Stomach (tissue), 9 donors: Measurements from ENCODE around the gene CD164L2. TPM values are rescaled to one million over a fixed set of nuclear protein-coding genes. Genes with fewer than 3 reads are reported as not detected.

ENCODE experiments used
- DNase-seq, 2 donors: peaks; one replicate each; pipeline versions ENCODE4 v3.0.0 to v3.0.0-alpha.2; 2013 to 2019
- H3K27ac ChIP-seq, 5 donors: fragments of 200-600 bp in 4 of 5; sonication (generic) in 4 of 5; one replicate each; pipeline ENCODE4 v1.5.1; 2013 to 2019; ENCODE audit warnings: mild to moderate bottlenecking in 1 of 5, moderate library complexity in 1 of 5
- H3K27me3 ChIP-seq, 3 donors: fragments of 200-600 bp; sonication (generic); one replicate each; pipeline ENCODE4 v1.5.1; 2017 to 2019; ENCODE audit warnings: mixed run types in 1 of 3
- H3K36me3 ChIP-seq, 4 donors: fragments of 200-600 bp; sonication (generic); 1 replicate in 3 of 4; 2 replicates in 1 of 4; pipeline ENCODE4 v1.5.1; 2016 to 2019
- H3K4me1 ChIP-seq, 4 donors: fragments of 200-600 bp; sonication (generic); one replicate each; pipeline ENCODE4 v1.5.1; 2016 to 2019
- H3K4me3 ChIP-seq, 4 donors: fragments of 200-600 bp; sonication (generic) in 3 of 4; one replicate each; pipeline ENCODE4 v1.5.1; 2016 to 2019; ENCODE audit warnings: mild to moderate bottlenecking in 1 of 4
- H3K9me3 ChIP-seq, 4 donors: fragments of 200-600 bp; sonication (generic); one replicate each; pipeline ENCODE4 v1.5.1; 2016 to 2019
- CTCF ChIP-seq, 7 experiments: fragments of 450-650 bp in 4 of 7; fragments of 200-600 bp in 3 of 7; sonication (generic) in 3 of 7; IDR thresholded peaks; one replicate each; pipeline ENCODE4 v1.5.1; 2016 to 2019; ENCODE audit warnings: antibody characterized with exemption in 7 of 7, control low read depth in 2 of 7, mild to moderate bottlenecking in 1 of 7
- EP300 ChIP-seq: sonication (generic); formaldehyde crosslinking; IDR thresholded peaks from one replicate; pipeline ENCODE4 v1.6.1; 2017; ENCODE audit warnings: antibody characterized with exemption
- POLR2A ChIP-seq, 4 donors: fragments of 450-650 bp; IDR thresholded peaks; one replicate each; pipeline ENCODE4 v1.6.1; 2016; ENCODE audit warnings: antibody characterized with exemption in 4 of 4, control low read depth in 2 of 4, mild to moderate bottlenecking in 1 of 4, moderate library complexity in 1 of 4
- POLR2AphosphoS5 ChIP-seq, 3 donors: sonication (generic); formaldehyde crosslinking; IDR thresholded peaks; one replicate each; pipeline ENCODE4 v1.6.1; 2016; ENCODE audit warnings: antibody characterized with exemption in 3 of 3
- WGBS, 5 donors: extraction: QIAGEN DNeasy Blood & Tissue Kit in 3 of 5; methylation state at CpG; one replicate each; pipeline versions ENCODE4 v1.1.5 to v1.1.7; 2013 to 2018; 5-methylcytosine and 5-hydroxymethylcytosine counted together
- intact Hi-C: fragments of 100-400 bp; cut with DNase I; formaldehyde crosslinking; loops from one replicate; pipeline ENCODE4 v1.15.1; 2023; ENCODE audit warnings: low total_unique reads
- polyA plus RNA-seq, 3 donors: library from polyadenylated mRNA; stranded (reverse); fragments of 200-250 nt; gene quantifications; one replicate each; pipeline ENCODE4 v1.2.3, GENCODE V29; 2013
- total RNA-seq, 5 donors: library from RNA; depleted of rRNA; stranded (reverse); fragments of >200 nt; gene quantifications; one replicate each; pipeline versions ENCODE4 v1.1.0 to v1.2.3, GENCODE V29; 2014 to 2016
- donor health status: healthy with polysubstance abuse.
- donor health status: Bipolar disorder and iron deficiency.
- donor health status: healthy.

The CD164L2 gene
- total and polyA plus RNA-seq, 8 donors, result 1.5 to 8.7 TPM; not detected in 6

GRCh38 chr1:27403931-27404330 lies 20.8 kb upstream of the CD164L2 start:
- no peak for DNase-seq
- no peak overlapping the region for H3K4me3 ChIP-seq
- intact Hi-C loops, result no loop called here
- TF ChIP-seq POLR2AphosphoS5 (IDR thresholded peaks at IDR 0.05) (no peak), POLR2A (IDR thresholded peaks at IDR 0.05) (no peak), EP300 (no peak), CTCF (IDR thresholded peaks at IDR 0.05) (no peak)
- no peaks in the 10 kb centered on the region for H3K9me3 ChIP-seq
- peaks cover 33 to 88% (median 61%) of the 10 kb centered on the region in 4 donors for H3K4me1 ChIP-seq
- peaks cover 30 to 46% (median 38%) of the 10 kb centered on the region in 4 donors for H3K36me3 ChIP-seq
- H3K27me3 ChIP-seq, result no peaks in the 10 kb centered on the region
- peak overlapping the region; percentile 9 to 83 (median 76) for H3K27ac ChIP-seq

- Histone ChIP-seq H3K4me1 (peaks cover 33 to 92% (median 61%) of the 10 kb centered on the region in 4 donors), H3K27ac (peak overlapping the region; percentile 63 to 83 (median 76)), H3K9me3 (no peaks in the 10 kb centered on the region), H3K4me3 (peak overlapping the region in 1 of 4 donors; percentile 4), H3K36me3 (peaks cover 22 to 39% (median 30%) of the 10 kb centered on the region in 4 donors), H3K27me3 (no peaks in the 10 kb centered on the region)
- WGBS, 5 donors, result 42 to 73% (median 55%) methylated on average over 15 to 24 of the region's 24 CpGs
- TF ChIP-seq POLR2AphosphoS5 (IDR thresholded peaks at IDR 0.05) (no peak), POLR2A (IDR thresholded peaks at IDR 0.05) (no peak), EP300 (no peak), CTCF (IDR thresholded peaks at IDR 0.05) (no peak)
- intact Hi-C loops, result no loop called here
- DNase-seq, result peak in 1 of 2 donors; percentile 86
Observed at GRCh38 chr1:27403065-27403726, 20.1 kb upstream of the CD164L2 start.

GRCh38 chr1:27402349-27402754 lies 19.2 kb upstream of the CD164L2 start:
- no peak overlapping the region for H3K4me3 ChIP-seq
- H3K27me3 ChIP-seq, result no peaks in the 10 kb centered on the region
- H3K36me3 ChIP-seq, result peaks cover 14 to 30% (median 22%) of the 10 kb centered on the region in 4 donors
- intact Hi-C loops, result no loop called here
- TF ChIP-seq CTCF (IDR thresholded peaks at IDR 0.05), result peak in 5 of 7 experiments; percentile 48 to 78 (median 51)
- TF ChIP-seq POLR2A (IDR thresholded peaks at IDR 0.05), result no peak
- peak in 1 of 3 donors; percentile 77 for TF ChIP-seq POLR2AphosphoS5 (IDR thresholded peaks at IDR 0.05)
- H3K27ac ChIP-seq, result peak overlapping the region; percentile 63 to 83 (median 76)
- peak; percentile 87 to 93 for DNase-seq
- no peaks in the 10 kb centered on the region for H3K9me3 ChIP-seq
- H3K4me1 ChIP-seq, result peaks cover 33 to 87% (median 61%) of the 10 kb centered on the region in 4 donors
- WGBS, 5 donors, result 15 to 37% (median 23%) methylated on average over 5 to 8 of the region's 8 CpGs

- Histone ChIP-seq H3K9me3 (no peaks in the 10 kb centered on the region), H3K27ac (peak overlapping the region in 1 of 5 donors; percentile 80), H3K27me3 (no peaks in the 10 kb centered on the region), H3K36me3 (peaks cover under 1 to 16% (median 11%) of the 10 kb centered on the region in 4 donors), H3K4me3 (no peak overlapping the region), H3K4me1 (peaks cover 33 to 73% (median 56%) of the 10 kb centered on the region in 4 donors)
- DNase-seq, result no peak
- no peak for TF ChIP-seq EP300
- WGBS, 5 donors, result 80 to 89% (median 86%) methylated on average over 5 of the region's 5 CpGs
- intact Hi-C loops, result no loop called here
Observed at GRCh38 chr1:27400963-27401341, 17.8 kb upstream of the CD164L2 start.
